HG03442 (cell line): Measurements from ENCODE around the gene FCN3.
A peak's percentile ranks its signal among the peaks of the same experiment; 100 is the strongest.
"Not testable (repeated sequence)": the region's sequence is repeated elsewhere in the genome, so short reads cannot be mapped to it uniquely, and the experiment has no call there.

Experiments used
- ATAC-seq: cut with Tn5 transposase; IDR thresholded peaks from one replicate; pipeline ENCODE4 v1.9.1; 2021; ENCODE audit warnings: mild to moderate bottlenecking, moderate library complexity; ENCODE audit not compliant: unreplicated experiment

The FCN3 gene

DNA sequence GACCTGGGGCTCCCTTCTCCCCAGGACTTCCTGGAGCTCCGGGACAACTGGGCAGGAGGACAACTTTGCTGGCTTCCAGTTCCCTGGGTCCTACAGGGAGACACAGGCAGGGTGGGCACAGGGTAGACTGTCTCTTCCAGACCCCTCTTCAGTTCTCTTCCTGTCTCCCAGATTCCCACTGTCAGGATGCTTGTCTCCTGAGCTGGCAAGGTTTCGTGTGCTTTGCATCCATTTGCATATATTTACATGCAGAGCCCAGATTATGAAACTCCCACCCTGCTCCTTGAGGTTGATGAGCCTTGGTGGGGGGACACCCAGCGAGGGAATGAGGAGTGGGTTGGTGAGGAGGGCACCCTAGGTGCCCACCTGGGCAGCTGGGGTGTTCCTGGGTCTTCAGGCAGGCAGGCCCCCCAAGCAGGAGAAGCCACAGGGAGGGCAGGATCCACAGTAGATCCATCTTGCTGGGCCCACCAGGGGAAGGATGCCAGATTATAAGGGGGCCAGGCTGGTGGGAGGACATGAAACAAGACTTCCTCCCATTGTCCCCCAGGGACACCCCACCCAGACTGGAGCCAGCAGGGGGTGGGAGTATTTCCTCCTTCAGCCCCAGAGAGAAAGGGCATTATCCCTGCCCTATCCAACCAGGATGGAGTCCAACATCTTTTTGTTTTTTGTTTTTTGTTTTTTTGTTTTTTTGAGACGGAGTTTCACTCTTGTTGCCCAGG, at the start of gene FCN3:
Gene FCN3 (minus strand): TSS at position 463 of the 725 bp plus-strand sequence. CDS start 6 bp downstream, at position 457.
- no peak for ATAC-seq

DNA sequence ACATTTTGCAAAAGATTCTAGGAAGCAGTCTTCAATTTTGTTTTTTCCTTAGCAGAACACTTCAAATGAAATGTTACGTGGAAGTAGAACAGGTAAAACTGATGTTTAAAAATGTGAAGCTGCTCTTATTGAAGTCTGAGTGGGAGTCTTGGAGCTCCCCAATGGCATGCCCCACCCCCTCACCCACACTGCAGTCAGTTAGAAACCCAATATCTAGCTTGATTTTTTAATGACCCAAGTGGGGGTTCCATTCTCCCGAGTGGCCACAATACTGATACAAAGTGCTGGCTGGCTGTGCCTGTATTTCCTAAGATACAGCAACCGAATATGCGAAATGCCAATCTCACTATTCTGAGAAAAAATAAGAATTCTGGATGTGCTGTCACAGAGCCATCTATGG, 49.1 kb upstream of the FCN3 start:
- ATAC-seq = no peak

DNA sequence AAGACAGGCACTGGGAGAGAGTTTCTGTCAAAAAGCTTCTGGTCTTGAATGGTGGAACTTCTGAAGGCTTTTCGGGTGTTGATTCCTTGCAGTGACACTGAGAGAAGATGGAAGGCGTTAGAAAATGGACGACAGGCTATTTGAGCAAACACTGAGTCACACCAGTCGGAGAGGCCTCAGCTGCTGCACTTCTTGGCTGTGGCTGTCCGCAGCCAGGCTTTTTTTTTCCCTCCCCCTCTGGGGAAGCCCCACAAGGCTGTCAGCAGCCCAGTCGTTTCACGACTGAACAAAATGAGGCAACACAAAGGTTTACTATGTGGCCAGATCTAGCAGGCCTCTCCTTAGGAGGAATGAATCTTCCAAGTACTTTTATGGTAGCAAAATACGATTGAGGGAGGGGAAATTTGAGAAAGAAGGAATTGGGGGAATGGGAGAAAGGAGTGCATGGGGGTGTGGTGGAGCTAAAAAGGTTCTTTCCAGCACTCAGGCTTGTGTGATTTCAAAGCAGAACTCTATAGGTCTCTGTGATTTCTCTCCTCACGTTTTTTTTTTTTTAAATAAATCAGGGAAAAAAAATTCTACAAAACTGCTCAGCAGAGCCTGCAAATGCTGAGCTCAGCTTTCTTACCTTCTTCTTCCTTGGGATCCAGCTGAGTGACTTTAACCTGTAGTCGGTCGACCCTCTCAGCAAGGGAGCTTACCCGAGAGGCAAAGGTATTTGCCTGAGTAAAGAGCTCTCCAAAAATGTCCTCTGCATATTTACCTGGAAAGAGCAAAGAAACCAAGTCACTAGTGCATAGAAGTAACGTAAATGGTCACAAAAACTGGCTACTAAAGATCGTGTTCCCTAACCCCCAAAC, 43.9 kb upstream of the FCN3 start:
- peak; percentile 73 for ATAC-seq

GRCh38 chr1:27417713-27418112, 43.1 kb upstream of the FCN3 start:
- ATAC-seq = no peak

DNA sequence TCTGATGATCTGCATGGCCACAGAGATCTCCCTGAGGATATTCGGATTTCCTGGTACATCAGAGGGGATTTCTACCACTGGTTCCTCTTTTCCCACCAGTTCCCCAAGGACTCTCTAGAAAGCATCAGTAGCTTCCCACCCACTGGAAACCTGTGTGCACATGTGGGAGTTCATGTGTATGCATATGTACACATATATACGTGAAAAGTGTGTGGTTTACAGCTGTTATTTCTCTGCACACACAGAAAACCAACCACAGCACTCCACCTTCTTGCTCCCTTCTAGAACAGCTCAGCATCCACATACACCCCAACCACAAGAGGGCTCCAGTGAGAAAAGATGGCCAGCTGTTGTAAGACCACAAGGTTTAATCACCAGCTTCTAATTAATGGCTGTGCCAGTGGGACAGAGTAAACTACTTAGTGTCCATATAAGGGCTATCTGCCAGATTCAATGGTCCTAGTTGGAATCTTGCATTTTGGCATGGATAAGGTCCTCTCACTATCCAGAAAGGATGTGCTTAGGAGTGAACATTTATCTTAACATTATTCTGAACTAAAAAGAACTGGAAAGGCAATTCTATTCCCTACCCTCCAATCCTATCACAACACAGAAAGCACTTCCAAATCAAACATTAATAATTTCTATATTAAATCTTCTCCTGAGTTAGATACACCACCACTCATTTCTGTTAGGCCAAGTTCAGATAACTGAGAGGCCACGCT, 41.9 kb upstream of the FCN3 start:
- no peak for ATAC-seq

DNA sequence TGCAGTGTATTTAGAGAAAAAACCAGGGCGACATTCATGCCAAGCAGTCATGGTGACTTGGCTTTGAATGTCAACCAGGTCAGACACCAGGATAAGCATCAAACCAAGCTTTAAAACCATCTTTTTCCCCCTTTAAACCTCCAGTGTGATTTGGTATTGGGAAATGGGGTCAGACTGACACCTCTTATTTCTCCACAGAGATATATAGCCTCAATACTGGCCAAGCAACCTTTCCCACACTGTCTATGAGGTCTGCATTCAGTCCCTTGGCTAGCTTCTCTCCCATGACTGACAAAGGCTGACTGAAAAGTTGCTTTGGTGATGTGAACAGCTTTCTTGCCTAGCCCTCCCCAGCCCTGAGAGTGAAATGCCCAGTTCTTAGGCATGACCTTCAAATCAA, 39.5 kb upstream of the FCN3 start:
- no peak for ATAC-seq

GRCh38 chr1:27413004-27413403, 38.4 kb upstream of the FCN3 start:
- ATAC-seq = no peak

DNA sequence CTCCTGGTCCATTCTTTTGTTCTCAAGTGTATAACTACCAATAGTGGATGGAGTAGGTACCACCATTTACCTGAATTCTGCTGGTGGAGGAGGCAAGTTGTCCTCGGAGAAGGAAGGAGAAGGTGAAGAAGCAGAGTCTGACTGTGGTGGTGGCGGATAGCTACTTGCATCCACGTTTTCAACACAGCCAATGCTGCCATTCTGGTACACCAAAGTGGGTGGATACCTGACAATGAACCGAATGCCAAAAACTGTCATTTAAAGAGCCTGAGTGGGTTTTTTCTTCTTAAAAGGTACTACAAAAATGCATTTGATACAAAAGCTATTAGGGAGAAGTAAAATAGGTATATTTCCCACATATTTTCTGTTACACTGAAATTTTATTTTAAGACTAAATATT, 37.9 kb upstream of the FCN3 start:
- ATAC-seq = no peak

- no peak for ATAC-seq
These were observed 36.1 kb upstream of the FCN3 start for GRCh38 chr1:27410709-27411108.

- ATAC-seq = no peak
These were observed 35.0 kb upstream of the FCN3 start for GRCh38 chr1:27409669-27410068.

DNA sequence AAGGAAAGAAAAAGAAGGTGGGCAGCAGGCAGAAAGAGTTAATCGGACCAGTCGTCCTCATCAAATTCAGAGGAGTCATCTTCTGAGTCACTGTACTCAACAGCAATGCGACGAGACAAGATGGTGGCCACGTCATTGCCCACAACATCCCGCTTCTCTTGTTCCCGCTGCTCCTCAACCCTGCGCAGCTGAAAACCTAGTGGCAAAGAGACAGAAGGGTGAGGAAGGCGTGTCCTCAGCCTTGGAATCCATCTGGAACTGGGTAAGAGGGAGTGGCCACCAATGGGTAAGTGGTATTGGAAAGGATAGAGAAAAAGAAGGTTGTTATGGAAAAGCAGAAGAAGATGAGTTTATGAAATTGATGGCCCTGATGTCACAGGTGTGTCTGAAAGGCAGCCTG, 33.5 kb upstream of the FCN3 start:
- ATAC-seq = no peak

GRCh38 chr1:27406791-27407190, 32.2 kb upstream of the FCN3 start:
- ATAC-seq = not testable (repeated sequence)

DNA sequence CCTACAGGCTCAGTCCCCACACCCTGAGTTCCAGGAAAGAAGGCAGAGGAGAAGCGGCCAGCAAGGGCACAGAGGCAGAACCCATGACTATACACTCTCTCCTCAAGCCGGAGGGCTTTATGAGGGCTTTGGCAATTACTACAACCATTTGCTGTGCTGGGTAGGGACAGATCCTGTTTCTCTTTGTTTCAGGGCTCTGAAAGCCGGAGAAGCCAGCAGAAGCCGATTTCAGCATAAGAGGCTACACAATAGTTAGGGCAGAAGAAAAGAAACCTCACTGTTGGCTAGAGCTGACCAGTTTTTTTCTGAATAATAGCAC, 31.7 kb upstream of the FCN3 start:
- ATAC-seq = no peak

DNA sequence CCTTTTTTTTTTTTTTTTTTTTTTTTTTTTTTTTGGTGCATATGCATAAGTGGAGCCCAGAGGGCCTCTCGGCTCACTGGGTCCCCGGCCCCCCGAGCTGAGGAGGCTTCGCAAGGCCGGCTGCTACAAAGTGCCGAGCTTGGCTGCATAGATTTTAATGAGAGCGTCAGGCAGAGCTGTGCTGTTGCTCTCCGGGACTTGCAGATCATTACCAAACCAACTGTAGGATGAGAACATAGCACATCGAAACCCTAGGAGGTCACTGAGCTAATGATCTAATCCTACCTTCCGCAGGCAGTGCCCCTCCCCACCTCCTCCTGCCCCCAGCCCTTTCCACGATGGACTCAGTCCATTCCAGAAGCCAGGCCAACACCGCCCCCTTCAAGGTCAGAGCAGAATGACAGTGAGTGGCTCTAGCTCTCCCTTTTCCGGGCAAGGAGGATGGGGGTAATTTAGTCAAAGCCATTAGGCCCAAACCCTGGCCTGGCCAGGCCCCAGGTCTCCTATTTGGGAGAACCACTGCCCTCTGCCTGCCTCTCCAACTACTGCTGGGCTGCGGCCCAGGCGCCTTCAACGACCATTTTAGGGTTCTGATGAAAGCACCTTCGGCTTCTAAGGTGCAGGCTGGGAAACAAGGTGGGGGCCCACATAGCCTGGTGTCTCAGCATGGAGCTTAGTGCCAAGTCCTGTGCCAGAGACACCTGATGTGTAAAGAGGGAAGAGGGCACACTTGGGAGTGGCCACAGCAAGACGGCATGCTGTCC, 31.2 kb upstream of the FCN3 start:
- not testable (repeated sequence) for ATAC-seq

- no peak for ATAC-seq
These were observed 30.4 kb upstream of the FCN3 start for GRCh38 chr1:27405074-27405473.

- ATAC-seq = no peak
These were observed 29.3 kb upstream of the FCN3 start for GRCh38 chr1:27403931-27404330.

GRCh38 chr1:27403065-27403726, 28.6 kb upstream of the FCN3 start:
- ATAC-seq = no peak

DNA sequence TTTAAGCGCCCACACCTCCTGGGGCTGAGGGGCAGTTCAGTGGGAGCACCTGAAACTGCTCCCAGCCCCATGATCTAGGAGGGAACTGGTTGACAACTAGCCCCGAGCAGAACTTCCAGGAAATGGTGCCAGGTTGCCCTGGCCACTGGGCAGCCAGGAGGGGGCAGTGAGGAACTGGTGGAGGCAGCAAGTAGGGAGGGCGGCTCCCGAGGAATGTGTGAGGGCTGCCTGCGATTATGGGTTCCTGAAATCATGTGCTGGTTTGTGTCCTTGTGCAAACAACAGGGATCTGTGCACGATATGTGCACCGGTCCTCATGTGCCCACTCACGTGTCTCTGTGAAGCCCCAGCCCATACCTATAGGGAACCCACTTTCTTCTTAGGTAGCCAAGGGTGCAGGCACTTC, 27.7 kb upstream of the FCN3 start:
- ATAC-seq = no peak

GRCh38 chr1:27400963-27401341, 26.3 kb upstream of the FCN3 start:
- no peak for ATAC-seq
